Esophagus squamous epithelium (tissue), 5 donors: ENCODE results near the gene GPSM1. TPM values are rescaled to one million over a fixed set of nuclear protein-coding genes. Genes with fewer than 3 reads are reported as not detected.

Source experiments
- DNase-seq: peaks from one replicate; lab custom pipeline; 2025; lab: John Stamatoyannopoulos, UW
- H3K27ac ChIP-seq, 4 donors: fragments of 200-600 bp; sonication (generic); one replicate each; pipeline ENCODE4 v1.5.1; 2016 to 2019; ENCODE audit warnings: mild to moderate bottlenecking in 1 of 4
- H3K27me3 ChIP-seq, 4 donors: fragments of 200-600 bp; sonication (generic); 1 replicate in 3 of 4; 2 replicates in 1 of 4; pipeline versions ENCODE4 v1.5.1 to v1.6.0; 2017 to 2021; ENCODE audit warnings: antibody characterized with exemption in 1 of 4
- H3K36me3 ChIP-seq, 3 donors: fragments of 200-600 bp; sonication (generic); one replicate each; pipeline ENCODE4 v1.5.1; 2016 to 2019
- H3K4me1 ChIP-seq, 3 donors: fragments of 200-600 bp; sonication (generic); one replicate each; pipeline ENCODE4 v1.5.1; 2017 to 2019
- H3K4me3 ChIP-seq, 4 donors: fragments of 200-600 bp; sonication (generic); 1 replicate in 3 of 4; 2 replicates in 1 of 4; pipeline ENCODE4 v1.5.1; 2016 to 2019; ENCODE audit warnings: mild to moderate bottlenecking in 2 of 4, moderate library complexity in 1 of 4
- H3K9me3 ChIP-seq, 3 donors: fragments of 200-600 bp; sonication (generic); one replicate each; pipeline ENCODE4 v1.5.1; 2016 to 2019
- CTCF ChIP-seq, 6 experiments: fragments of 450-650 bp in 4 of 6; fragments of 200-600 bp in 2 of 6; sonication (generic) in 2 of 6; IDR thresholded peaks; one replicate each; pipeline ENCODE4 v1.5.1; 2016 to 2019; ENCODE audit warnings: antibody characterized with exemption in 6 of 6, mild to moderate bottlenecking in 4 of 6, moderate library complexity in 4 of 6
- POLR2A ChIP-seq, 4 donors: fragments of 450-650 bp; IDR thresholded peaks; one replicate each; pipeline ENCODE4 v1.6.1; 2017; ENCODE audit warnings: antibody characterized with exemption in 4 of 4, mild to moderate bottlenecking in 4 of 4, moderate library complexity in 3 of 4
- WGBS, 2 donors: methylation state at CpG; one replicate each; pipeline ENCODE4 v1.1.5; 2018; 5-methylcytosine and 5-hydroxymethylcytosine counted together
- intact Hi-C: fragments of 100-400 bp; cut with DNase I; formaldehyde crosslinking; loops from one replicate; pipeline ENCODE4 v1.15.0; 2022
- total RNA-seq, 4 donors: library from RNA; depleted of rRNA; stranded (reverse); fragments of >200 nt; gene quantifications; one replicate each; pipeline ENCODE4 v1.1.0, GENCODE V29; 2016
- donor health status: DM: yes; HTN: yes; CAD: no.

Gene GPSM1
- total RNA-seq, 4 donors from 2014 or later: 0.72 to 8.2 (median 1.9) TPM

- WGBS, 2 donors: 81 to 82% methylated on average over 14 of the region's 14 CpGs
- Histone ChIP-seq H3K36me3 (no peaks in the 10 kb centered on the region), H3K4me3 (no peak overlapping the region), H3K27ac (no peak overlapping the region), H3K4me1 (peaks cover 0 to 28% (median 8%) of the 10 kb centered on the region in 3 donors), H3K9me3 (no peaks in the 10 kb centered on the region), H3K27me3 (peaks cover 0 to 79% (median 0%) of the 10 kb centered on the region in 4 donors)
- intact Hi-C loops: no loop called here
- TF ChIP-seq CTCF (IDR thresholded peaks at IDR 0.05) (no peak), POLR2A (IDR thresholded peaks at IDR 0.05) (no peak)
- DNase-seq: no peak
Measured at GRCh38 chr9:136293476-136294077, 33.8 kb upstream of the GPSM1 start.

DNA sequence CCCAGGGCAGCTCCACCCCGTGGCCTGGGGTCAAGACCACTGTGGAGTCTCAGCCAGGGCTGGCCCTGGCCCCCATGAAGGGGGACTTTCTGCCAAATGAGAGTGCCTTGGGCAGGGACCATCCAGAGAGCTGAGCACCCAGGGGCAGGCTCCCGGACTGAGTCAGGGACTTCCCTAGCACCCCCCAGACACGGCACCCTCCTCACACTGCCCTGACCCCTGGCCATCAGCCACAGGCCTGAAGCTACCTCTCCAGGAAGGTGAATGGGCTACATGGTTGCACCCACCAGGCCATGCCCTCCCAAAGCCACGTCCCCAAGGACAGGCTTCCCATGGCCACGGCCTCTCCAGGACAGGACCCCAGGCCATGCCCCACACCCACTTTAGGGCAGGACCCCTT, 32.9 kb upstream of the GPSM1 start:
- no peak overlapping the region for H3K27ac ChIP-seq
- TF ChIP-seq CTCF (IDR thresholded peaks at IDR 0.05) (no peak), POLR2A (IDR thresholded peaks at IDR 0.05) (no peak)
- peaks cover 0 to 28% (median 8%) of the 10 kb centered on the region in 3 donors for H3K4me1 ChIP-seq
- no peaks in the 10 kb centered on the region for H3K36me3 ChIP-seq
- 35% methylated on average over 4 of the region's 5 CpGs; no CpG with 5 or more reads in 1 of the 2 donors for whole genome bisulfite sequencing, 2 donors
- no peaks in the 10 kb centered on the region for H3K9me3 ChIP-seq
- intact Hi-C loops: no loop called here
- H3K4me3 ChIP-seq: no peak overlapping the region
- no peak for DNase-seq
- H3K27me3 ChIP-seq: peaks cover 0 to 77% (median 0%) of the 10 kb centered on the region in 4 donors

DNA sequence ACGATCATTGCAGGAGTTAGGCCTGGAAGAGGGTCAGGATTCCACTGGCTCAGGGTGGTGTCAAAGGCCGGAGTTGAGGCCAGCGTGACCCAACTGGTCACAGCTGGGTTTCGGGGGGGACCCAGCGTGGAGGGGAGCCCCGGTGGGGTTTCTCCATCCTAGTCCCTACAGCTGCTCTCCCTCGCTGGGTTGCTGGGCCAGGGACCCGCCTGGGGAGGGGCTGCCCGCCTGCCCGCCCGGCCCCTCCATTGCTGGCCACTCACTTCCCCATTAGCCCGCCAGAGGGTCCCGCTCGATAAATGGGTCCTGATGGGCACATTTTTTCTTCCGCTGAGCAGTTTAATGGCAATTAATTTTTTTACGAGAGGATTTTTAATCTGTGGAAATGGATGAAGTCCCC, 32.3 kb upstream of the GPSM1 start:
- TF ChIP-seq CTCF (IDR thresholded peaks at IDR 0.05) (no peak), POLR2A (IDR thresholded peaks at IDR 0.05) (no peak)
- no peaks in the 10 kb centered on the region for H3K36me3 ChIP-seq
- H3K9me3 ChIP-seq: no peaks in the 10 kb centered on the region
- intact Hi-C loops: no loop called here
- peaks cover 0 to 77% (median 0%) of the 10 kb centered on the region in 4 donors for H3K27me3 ChIP-seq
- WGBS, 2 donors: 90 to 93% methylated on average over 8 to 9 of the region's 16 CpGs
- peaks cover 0 to 28% (median 8%) of the 10 kb centered on the region in 3 donors for H3K4me1 ChIP-seq
- H3K27ac ChIP-seq: no peak overlapping the region
- no peak overlapping the region for H3K4me3 ChIP-seq
- no peak for DNase-seq

- intact Hi-C loops: no loop called here
- TF ChIP-seq CTCF (IDR thresholded peaks at IDR 0.05): no peak
- TF ChIP-seq POLR2A (IDR thresholded peaks at IDR 0.05): no peak
Measured at GRCh38 chr9:136295542-136296433, 31.6 kb upstream of the GPSM1 start.

More at GRCh38 chr9:136295542-136296433, 31.6 kb upstream of the GPSM1 start:
- no peak for DNase-seq
- peaks cover 0 to 71% (median 0%) of the 10 kb centered on the region in 4 donors for H3K27me3 ChIP-seq
- H3K27ac ChIP-seq: no peak overlapping the region
- WGBS, 2 donors: 64 to 72% methylated on average over 15 to 20 of the region's 37 CpGs
- no peaks in the 10 kb centered on the region for H3K9me3 ChIP-seq
- no peak overlapping the region for H3K4me3 ChIP-seq
- H3K36me3 ChIP-seq: no peaks in the 10 kb centered on the region
- peaks cover 0 to 28% (median 8%) of the 10 kb centered on the region in 3 donors for H3K4me1 ChIP-seq
